ENCODE data around the gene TXN2. TPM values are rescaled to one million over a fixed set of nuclear protein-coding genes. Genes with fewer than 3 reads are reported as not detected.

Gene TXN2
- total and polyA plus RNA-seq, 2 donors (not counting 1 experiment from before 2014, with no cell fraction given), result 39.6 to 54.6 TPM

DNA sequence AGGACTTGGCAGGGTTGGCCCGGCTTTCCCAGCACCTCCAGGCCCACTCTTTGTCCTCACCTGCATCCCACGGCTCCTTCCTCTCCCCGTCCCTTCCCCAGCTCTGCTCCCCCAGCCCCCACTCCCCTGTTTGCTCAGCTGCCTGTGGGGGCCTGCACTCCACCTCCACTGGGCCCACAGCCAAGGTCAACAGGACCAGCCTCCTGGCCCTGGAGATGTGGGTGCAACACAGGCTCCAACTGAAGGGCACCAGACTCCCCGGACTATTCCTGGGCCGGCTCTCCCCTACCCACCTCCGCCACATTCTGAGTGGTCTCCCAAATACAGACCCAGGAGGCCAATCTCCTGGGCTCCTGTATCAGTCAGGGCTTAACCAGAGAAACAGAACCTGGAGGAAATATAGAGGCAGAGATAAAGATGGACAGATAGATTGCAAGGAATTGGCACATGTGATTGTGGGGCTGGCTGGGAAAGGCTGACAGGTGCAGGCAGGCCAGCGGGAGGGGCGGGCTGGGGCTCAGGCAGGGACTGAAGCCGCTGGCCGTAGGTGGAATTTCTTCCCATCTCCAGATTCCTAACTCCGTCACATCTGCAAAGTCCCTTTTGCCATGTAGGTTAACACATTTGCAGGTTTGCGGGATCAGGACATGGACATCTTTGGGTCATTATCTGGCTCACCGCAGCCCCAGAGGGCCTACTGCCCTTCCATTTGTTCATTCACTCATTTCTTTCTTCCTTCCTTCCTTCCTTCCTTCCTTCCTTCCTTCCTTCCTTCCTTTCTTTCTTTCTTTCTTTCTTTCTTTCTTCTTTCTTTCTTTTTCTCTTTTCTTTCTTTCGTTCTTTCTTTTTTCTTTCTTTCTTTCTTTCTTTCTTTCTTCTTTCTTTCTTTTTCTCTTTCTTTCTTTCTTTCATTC is 47.9 kb downstream of the TXN2 start:
- Histone ChIP-seq H2AFZ (ENCODE audit: insufficient read depth, low read depth, low read length, poor library complexity, severe bottlenecking) (no peak overlapping the region), H3K4me2 (replicated peaks; ENCODE audit: low read depth, low read length, poor library complexity, severe bottlenecking) (no peak overlapping the region), H3K4me3 (ENCODE audit: control extremely low read depth in 1 of 5, extremely low read depth in 1 of 5, insufficient read depth in 1 of 5, low read depth in 2 of 5, low read length in 4 of 5) (no peak overlapping the region), H3K79me2 (ENCODE audit: control insufficient read depth, insufficient read depth, low read length) (peaks cover 6% of the 10 kb centered on the region), H3K27me3 (replicated peaks in 1 of 4; ENCODE audit: control extremely low read depth in 1 of 4, control insufficient read depth in 3 of 4, insufficient read depth in 4 of 4, low read length in 3 of 4) (no peaks in the 10 kb centered on the region), H3K4me1 (ENCODE audit: control insufficient read depth in 2 of 2, insufficient read depth in 2 of 2, low read length in 2 of 2) (peaks cover 25 to 39% of the 10 kb centered on the region in 2 donors), H3K9me3 (ENCODE audit: control extremely low read depth in 1 of 3, control insufficient read depth in 2 of 3, insufficient read depth in 1 of 3, low read length in 2 of 3) (no peaks in the 10 kb centered on the region), H3K36me3 (replicated peaks in 1 of 2; ENCODE audit: control extremely low read depth in 1 of 2, control insufficient read depth in 1 of 2, extremely low read depth in 1 of 2, insufficient read depth in 2 of 2, low read length in 1 of 2) (no peaks in the 10 kb centered on the region), H3K27ac (ENCODE audit: low read length in 2 of 2) (no peak overlapping the region), H3K9ac (ENCODE audit: low read length) (no peak overlapping the region), H4K20me1 (ENCODE audit: control insufficient read depth, insufficient read depth, low read length, poor library complexity, severe bottlenecking) (no peaks in the 10 kb centered on the region)
- WGBS (ENCODE audit: insufficient coverage), result 78% methylated on average over 10 of the region's 14 CpGs
- ChIA-PET CTCF (interaction anchor here (1.0 kb wide), 1 partner anchor 20 kb away, joined by 3 read pairs; no protein-coding TSS in a partner anchor), POLR2A (interaction anchor here (0.9 kb wide), 1 partner anchor 18 kb away, joined by 7 read pairs; no protein-coding TSS in a partner anchor)
- intact Hi-C loops (cut with micrococcal nuclease), result no loop called here
- DNase-seq, result no peak
- ATAC-seq (ENCODE audit: low read depth), result no peak
- no peaks in the 10 kb centered on the region for H3K9me3 Mint-ChIP-seq (ENCODE audit: insufficient read depth)
- TF ChIP-seq CTCF (IDR thresholded peaks at IDR 0.05) (no peak), EZH2 (IDR thresholded peaks at IDR 0.05; ENCODE audit: borderline replicate concordance, insufficient read depth, low read depth, low read length, poor library complexity, severe bottlenecking) (no peak)
- H3K4me1 Mint-ChIP-seq, result peaks cover 23% of the 10 kb centered on the region
- H3K27me3 Mint-ChIP-seq, result no peaks in the 10 kb centered on the region
- peak overlapping the region; percentile 37 for H3K27ac Mint-ChIP-seq
- H3K4me3 Mint-ChIP-seq, result no peak overlapping the region

All from B cell (primary cell).